H1 (cell line): ENCODE measurements around the gene SYNGR3. TPM values are rescaled to one million over a fixed set of nuclear protein-coding genes. Genes with fewer than 3 reads are reported as not detected.

Experiments
- CTCF ChIA-PET: fragments of 300-600 bp; sonication (Branson Sonifier 250); formaldehyde crosslinking; loops from one replicate; lab custom pipeline; 2021; ENCODE audit not compliant: partially characterized antibody; lab: Charles Lee
- POLR2A ChIA-PET: fragments of 300-600 bp; sonication (Branson Sonifier 250); formaldehyde crosslinking; loops from one replicate; lab custom pipeline; 2021; ENCODE audit warnings: inconsistent platforms; ENCODE audit not compliant: partially characterized antibody; lab: Charles Lee
- DNase-seq, 2 experiments: peaks; one replicate each; pipeline versions ENCODE4 v3.0.0 to v3.0.0-alpha.2; 2010 to 2022; ENCODE audit warnings: low spot score in 2 of 2, low read depth in 1 of 2, mixed read lengths in 1 of 2
- FAIRE-seq: peaks from 2 replicates; lab custom pipeline; 2011; peaks lifted over from hg19 to GRCh38; lab: Jason Lieb, UNC
- H2AFZ ChIP-seq: 2 replicates; pipeline ENCODE4 v1.8.1; 2012; ENCODE audit warnings: low read length, inconsistent platforms
- H2AK5ac ChIP-seq: 2 replicates; pipeline ENCODE4 v1.6.1; 2013; ENCODE audit warnings: low read depth, low read length
- H2BK120ac ChIP-seq: replicated peaks from 2 replicates; pipeline ENCODE3; 2013; ENCODE audit warnings: low read depth, low read length, inconsistent platforms
- H2BK12ac ChIP-seq: 2 replicates; pipeline ENCODE4 v1.6.1; 2013; ENCODE audit warnings: low read depth, low read length
- H2BK15ac ChIP-seq: 2 replicates; pipeline ENCODE4 v1.6.1; 2013; ENCODE audit warnings: low read length
- H2BK20ac ChIP-seq: 2 replicates; pipeline ENCODE4 v1.6.1; 2013; ENCODE audit warnings: low read length
- H2BK5ac ChIP-seq: 2 replicates; pipeline ENCODE4 v1.6.1; 2013; ENCODE audit warnings: low read depth, low read length
- H3K14ac ChIP-seq: 2 replicates; pipeline ENCODE4 v1.6.1; 2013; ENCODE audit warnings: inconsistent platforms; ENCODE audit not compliant: insufficient read length
- H3K18ac ChIP-seq: 2 replicates; pipeline ENCODE4 v1.6.1; 2013; ENCODE audit warnings: low read length; ENCODE audit errors: extremely low read depth
- H3K23ac ChIP-seq: 2 replicates; pipeline ENCODE4 v1.6.1; 2013; ENCODE audit warnings: inconsistent platforms; ENCODE audit not compliant: insufficient read length
- H3K23me2 ChIP-seq: 2 replicates; pipeline ENCODE4 v1.6.1; 2013; ENCODE audit warnings: low read depth, low read length
- H3K27ac ChIP-seq: 2 replicates; pipeline ENCODE4 v1.6.1; 2011; ENCODE audit warnings: low read depth, low read length, inconsistent platforms
- H3K27me3 ChIP-seq, 4 experiments: replicated peaks in 1 of 4; 1 replicate in 1 of 4; 2 replicates in 3 of 4; pipeline versions ENCODE4 v1.6.1 to v1.8.1; 2011 to 2013; ENCODE audit warnings: low read length in 3 of 4, mild to moderate bottlenecking in 3 of 4, inconsistent platforms in 2 of 4, mixed read lengths in 2 of 4, moderate library complexity in 1 of 4; ENCODE audit not compliant: control insufficient read depth in 3 of 4, insufficient read depth in 3 of 4; ENCODE audit errors: extremely low read depth in 1 of 4
- H3K36me3 ChIP-seq, 4 experiments: 2 replicates each; pipeline versions ENCODE4 v1.6.1 to v1.8.1; 2011 to 2013; ENCODE audit warnings: mild to moderate bottlenecking in 4 of 4, low read length in 3 of 4, moderate library complexity in 2 of 4, control low read depth in 1 of 4, inconsistent platforms in 1 of 4; ENCODE audit not compliant: insufficient read depth in 4 of 4, control insufficient read depth in 2 of 4
- H3K4ac ChIP-seq: replicated peaks from 2 replicates; pipeline ENCODE3; 2013; ENCODE audit warnings: low read length, low read depth, mixed read lengths, inconsistent platforms; ENCODE audit not compliant: insufficient read length
- H3K4me1 ChIP-seq, 4 experiments: replicated peaks in 1 of 4; 1 replicate in 1 of 4; 2 replicates in 3 of 4; pipeline versions ENCODE4 v1.6.1 to v1.8.1; 2011 to 2013; ENCODE audit warnings: low read length in 3 of 4, inconsistent platforms in 2 of 4, mixed read lengths in 1 of 4; ENCODE audit not compliant: insufficient read depth in 4 of 4, control insufficient read depth in 3 of 4
- H3K4me2 ChIP-seq, 2 experiments: 2 replicates each; pipeline versions ENCODE4 v1.6.1 to v1.8.1; 2011 to 2013; ENCODE audit warnings: low read depth in 2 of 2, low read length in 2 of 2, control low read depth in 1 of 2, inconsistent platforms in 1 of 2, mild to moderate bottlenecking in 1 of 2; ENCODE audit not compliant: insufficient read depth in 1 of 2
- H3K4me3 ChIP-seq, 4 experiments: fragments of 200-600, 300-600 bp in 1 of 4; sonication (generic), shearing (Covaris generic), sonication (Bioruptor Twin) in 1 of 4; 2 replicates each; pipeline versions ENCODE4 v1.5.1 to v1.8.1; 2011 to 2016; ENCODE audit warnings: low read length in 4 of 4, low read depth in 3 of 4, control low read depth in 2 of 4, inconsistent platforms in 2 of 4, mild to moderate bottlenecking in 2 of 4, mixed read lengths in 1 of 4, moderate library complexity in 1 of 4; ENCODE audit not compliant: insufficient read depth in 2 of 4; ENCODE audit errors: extremely low read depth in 1 of 4
- H3K56ac ChIP-seq: replicated peaks from 2 replicates; pipeline ENCODE3; 2013; ENCODE audit warnings: low read depth, mild to moderate bottlenecking, mixed read lengths, low read length, inconsistent platforms; ENCODE audit not compliant: insufficient read length
- H3K79me1 ChIP-seq: 2 replicates; pipeline ENCODE4 v1.6.1; 2013; ENCODE audit warnings: low read depth, low read length, control low read depth
- H3K79me2 ChIP-seq, 2 experiments: 2 replicates each; pipeline versions ENCODE4 v1.6.1 to v1.8.1; 2012 to 2013; ENCODE audit warnings: low read length in 2 of 2, mild to moderate bottlenecking in 2 of 2, inconsistent platforms in 1 of 2; ENCODE audit not compliant: insufficient read depth in 2 of 2, control insufficient read depth in 1 of 2
- H3K9ac ChIP-seq, 4 experiments: replicated peaks in 1 of 4; 1 replicate in 1 of 4; 2 replicates in 3 of 4; pipeline versions ENCODE4 v1.6.1 to v1.8.1; 2011 to 2013; ENCODE audit warnings: low read depth in 3 of 4, low read length in 3 of 4, control low read depth in 2 of 4, mild to moderate bottlenecking in 2 of 4, moderate library complexity in 2 of 4, inconsistent platforms in 1 of 4; ENCODE audit errors: extremely low read depth in 1 of 4
- H3K9me3 ChIP-seq, 2 experiments: 2 replicates each; pipeline versions ENCODE4 v1.6.1 to v1.8.1; 2012 to 2013; ENCODE audit warnings: mild to moderate bottlenecking in 2 of 2, moderate library complexity in 2 of 2, control low read depth in 1 of 2, inconsistent platforms in 1 of 2, low read depth in 1 of 2, low read length in 1 of 2, mixed read lengths in 1 of 2; ENCODE audit not compliant: insufficient read depth in 2 of 2
- H4K20me1 ChIP-seq, 2 experiments: replicated peaks in 1 of 2; 2 replicates each; pipeline versions ENCODE3 to v1.8.1; 2011 to 2013; ENCODE audit warnings: inconsistent platforms in 2 of 2, low read length in 2 of 2, mild to moderate bottlenecking in 1 of 2; ENCODE audit not compliant: insufficient read depth in 2 of 2, control insufficient read depth in 1 of 2
- H4K5ac ChIP-seq: 2 replicates; pipeline ENCODE4 v1.6.1; 2013; ENCODE audit warnings: low read length, low read depth, mixed read lengths, inconsistent platforms; ENCODE audit not compliant: insufficient read length
- H4K8ac ChIP-seq: 2 replicates; pipeline ENCODE4 v1.8.0; 2013; ENCODE audit warnings: mild to moderate bottlenecking, moderate library complexity, low read length, inconsistent platforms; ENCODE audit not compliant: insufficient read depth; ENCODE audit errors: extremely low read depth
- H4K91ac ChIP-seq: replicated peaks from 2 replicates; pipeline ENCODE3; 2013; ENCODE audit warnings: low read length, mixed read lengths, inconsistent platforms; ENCODE audit not compliant: insufficient read length
- ASH2L ChIP-seq: fragments of 200-600, 300-600 bp; sonication (generic); IDR thresholded peaks from one replicate; pipeline ENCODE4 v1.7.1; 2017; ENCODE audit warnings: low read length
- HDAC6 ChIP-seq: IDR thresholded peaks from one replicate; pipeline ENCODE4 v1.7.1; 2012; ENCODE audit warnings: low read depth, mild to moderate bottlenecking, inconsistent platforms, low read length, moderate library complexity
- POU5F1 ChIP-seq: IDR thresholded peaks from 2 replicates; pipeline ENCODE4 v1.6.1; 2011; ENCODE audit warnings: low read depth, mild to moderate bottlenecking, low read length, moderate library complexity
- RBBP5 ChIP-seq: IDR thresholded peaks from 2 replicates; pipeline ENCODE4 v1.7.1; 2012; ENCODE audit warnings: low read depth, mild to moderate bottlenecking, inconsistent platforms, low read length, moderate library complexity, borderline replicate concordance
- RFX5 ChIP-seq: IDR thresholded peaks from 2 replicates; pipeline ENCODE4 v1.6.1; 2011; ENCODE audit warnings: low read depth, low read length, improper control_type of control experiment, borderline replicate concordance
- RNF2 ChIP-seq: fragments of 200-900, 300-1000 bp; sonication (generic); IDR thresholded peaks from 2 replicates; pipeline ENCODE4 v1.7.1; 2016; ENCODE audit warnings: borderline replicate concordance, low read depth, mild to moderate bottlenecking, antibody characterized with exemption, low read length; ENCODE audit not compliant: poor library complexity, severe bottlenecking; ENCODE audit errors: missing control alignments
- SAP30 ChIP-seq: fragments of 300-600 bp; sonication (generic); IDR thresholded peaks from 2 replicates; pipeline ENCODE4 v1.7.1; 2012; ENCODE audit warnings: low read length, moderate library complexity, mild to moderate bottlenecking, inconsistent platforms; ENCODE audit not compliant: insufficient read depth, insufficient replicate concordance
- TAF7 ChIP-seq: optimal IDR thresholded peaks from 2 replicates; pipeline ENCODE3; 2011; ENCODE audit warnings: low read depth, mild to moderate bottlenecking, inconsistent platforms, low read length, moderate library complexity, borderline replicate concordance
- TBP ChIP-seq: IDR thresholded peaks from 2 replicates; pipeline ENCODE4 v1.6.1; 2011; ENCODE audit warnings: low read depth, low read length, improper control_type of control experiment
- YY1 ChIP-seq: IDR thresholded peaks from 2 replicates; pipeline ENCODE4 v1.6.1; 2011; ENCODE audit warnings: low read depth, mild to moderate bottlenecking, low read length
- WGBS, 2 experiments: shearing (Covaris generic) in 1 of 2; methylation state at CpG; one replicate each; pipeline versions ENCODE4 v1.1.6 to v1.1.7; 2013 to 2015; ENCODE audit warnings: low lambda C conversion rate in 2 of 2, mixed read lengths in 2 of 2, inconsistent platforms in 1 of 2, low coverage in 1 of 2, missing lambda C conversion rate in 1 of 2; ENCODE audit not compliant: insufficient replicate concordance in 2 of 2, insufficient coverage in 1 of 2, insufficient read length in 1 of 2; ENCODE audit errors: extremely low coverage in 1 of 2, missing lambda C conversion rate in 1 of 2; 5-methylcytosine and 5-hydroxymethylcytosine counted together
- polyA plus RNA-seq, 7 experiments: library from polyadenylated mRNA; depleted of rRNA in 3 of 7; stranded (reverse) in 5 of 7; unstranded in 2 of 7; fragments of >200 nt in 5 of 7; fragments of 200-250 nt in 2 of 7; gene quantifications; 1 replicate in 5 of 7; 2 replicates in 1 of 7; 4 replicates in 1 of 7; pipeline versions ENCODE4 v1.2.1 to v1.2.3, GENCODE V29; 2011 to 2013; ENCODE audit warnings: missing spikeins in 2 of 7, mixed read lengths in 2 of 7
- total RNA-seq: library from RNA; stranded (reverse); fragmentation: NEBNext Ultra II Directional; extraction: Animal tissue kit (Norgen Biotek cat#: 25700); gene quantifications from 2 replicates; pipeline ENCODE4 v1.2.1, GENCODE V29; 2021
- TF ChIP-seq, protein P1 (sequence below): IDR thresholded peaks from 2 replicates; pipeline ENCODE4 v1.6.1; 2012; ENCODE audit warnings: inconsistent platforms
- TF ChIP-seq, protein P2 (sequence below): IDR thresholded peaks from 2 replicates; pipeline ENCODE4 v1.6.1; 2011; ENCODE audit warnings: low read length, improper control_type of control experiment

SYNGR3 gene
- total and polyA plus RNA-seq, 2 of the 8 experiments (the other 6 are each of a cell fraction or from before 2014, with no cell fraction given) = 36.2 to 49.9 TPM

DNA sequence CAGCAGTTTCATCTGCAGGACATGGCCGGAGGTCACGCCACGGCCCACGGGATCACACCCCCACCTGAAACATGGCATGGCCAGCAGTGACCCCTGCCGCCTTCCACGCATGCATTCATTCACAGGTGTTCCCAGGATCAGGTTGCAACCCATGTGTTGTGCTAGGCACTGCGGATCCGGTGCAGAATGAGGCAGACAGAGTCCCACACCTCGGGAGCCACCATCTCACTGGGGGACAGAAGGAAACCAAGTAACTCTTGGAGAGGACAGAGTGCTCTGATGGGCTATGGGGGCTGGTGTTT, 42.5 kb upstream of the SYNGR3 start:
- Histone ChIP-seq H3K4ac (no peak overlapping the region), H2BK5ac (no peak overlapping the region), H3K23me2 (peaks cover 4% of the 10 kb centered on the region; the same call in 1 of the 2 replicates), H2BK120ac (no peak overlapping the region), H2BK12ac (no peak overlapping the region), H3K4me3 (no peak overlapping the region), H3K27ac (no peak overlapping the region), H2BK20ac (no peak overlapping the region), H4K20me1 (peaks cover 0 to 4% of the 10 kb centered on the region in 2 experiments), H3K79me1 (no peaks in the 10 kb centered on the region), H3K9ac (no peak overlapping the region), H3K36me3 (no peaks in the 10 kb centered on the region), H3K14ac (no peak overlapping the region), H2BK15ac (no peak overlapping the region), H3K9me3 (no peaks in the 10 kb centered on the region), H3K56ac (no peak overlapping the region), H2AK5ac (no peak overlapping the region), H4K8ac (peak overlapping the region; percentile 62; the same call in 1 of the 2 replicates), H2AFZ (no peak overlapping the region), H3K23ac (no peak overlapping the region), H3K27me3 (no peaks in the 10 kb centered on the region; a peak in 1 of 7 replicates), H4K5ac (no peak overlapping the region), H3K79me2 (no peaks in the 10 kb centered on the region), H3K4me2 (no peak overlapping the region), H3K4me1 (peaks cover 0 to 4% (median 1%) of the 10 kb centered on the region in 4 experiments; a peak in 5 of 7 replicates), H4K91ac (peak overlapping the region; percentile 42), H3K18ac (no peak overlapping the region)
- CTCF ChIA-PET = interaction anchor here (0.6 to 2.9 kb wide), 6 partner anchors 15 to 615 kb away, joined by 3 to 14 read pairs (median 4); no protein-coding TSS in a partner anchor
- DNase-seq (no peak), FAIRE-seq (no peak)
- WGBS, 2 experiments = 93% methylated on average over 9 of the region's 9 CpGs; no CpG with 5 or more reads in 1 of the 2 experiments
- POLR2A ChIA-PET = interaction anchor here (0.8 to 11.7 kb wide), 3 partner anchors 13 to 34 kb away, joined by 3 to 336 read pairs (median 4); partner anchors contain the start of genes NDUFB10, NOXO1, RNF151 and RPL3L
- no peak for TF ChIP-seq SAP30
- TF ChIP-seq, protein P1, sequence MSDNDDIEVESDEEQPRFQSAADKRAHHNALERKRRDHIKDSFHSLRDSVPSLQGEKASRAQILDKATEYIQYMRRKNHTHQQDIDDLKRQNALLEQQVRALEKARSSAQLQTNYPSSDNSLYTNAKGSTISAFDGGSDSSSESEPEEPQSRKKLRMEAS = no peak
- TF ChIP-seq POU5F1 = no peak
- TF ChIP-seq HDAC6 = no peak
- no peak for TF ChIP-seq TAF7
- TF ChIP-seq, protein P2, sequence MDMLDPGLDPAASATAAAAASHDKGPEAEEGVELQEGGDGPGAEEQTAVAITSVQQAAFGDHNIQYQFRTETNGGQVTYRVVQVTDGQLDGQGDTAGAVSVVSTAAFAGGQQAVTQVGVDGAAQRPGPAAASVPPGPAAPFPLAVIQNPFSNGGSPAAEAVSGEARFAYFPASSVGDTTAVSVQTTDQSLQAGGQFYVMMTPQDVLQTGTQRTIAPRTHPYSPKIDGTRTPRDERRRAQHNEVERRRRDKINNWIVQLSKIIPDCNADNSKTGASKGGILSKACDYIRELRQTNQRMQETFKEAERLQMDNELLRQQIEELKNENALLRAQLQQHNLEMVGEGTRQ = no peak
- TF ChIP-seq YY1 = no peak
- TF ChIP-seq RBBP5 = no peak
- TF ChIP-seq RFX5 = no peak
- TF ChIP-seq ASH2L = no peak
- TF ChIP-seq RNF2 = no peak
- no peak for TF ChIP-seq TBP
